GM12873 (cell line): Measurements from ENCODE around the gene PDSS2.

Experiments
- CTCF ChIP-seq: IDR thresholded peaks from 2 replicates; pipeline ENCODE4 v1.5.1; 2012; ENCODE audit warnings: low read depth, mild to moderate bottlenecking, moderate library complexity, low read length, control low read depth; ENCODE audit not compliant: insufficient read depth; ENCODE audit errors: missing control alignments

Gene PDSS2

GRCh38 chr6:107235007-107235406 lies 224.4 kb downstream of the PDSS2 start:
- TF ChIP-seq CTCF = no peak

GRCh38 chr6:107231243-107231642 lies 228.1 kb downstream of the PDSS2 start:
- TF ChIP-seq CTCF = no peak

- TF ChIP-seq CTCF = no peak
These were observed 228.9 kb downstream of the PDSS2 start for GRCh38 chr6:107230448-107230847.

- no peak for TF ChIP-seq CTCF
These were observed 229.3 kb downstream of the PDSS2 start for GRCh38 chr6:107230024-107230423.

GRCh38 chr6:107228754-107229153 lies 230.6 kb downstream of the PDSS2 start:
- no peak for TF ChIP-seq CTCF

GRCh38 chr6:107221519-107221918 lies 237.8 kb downstream of the PDSS2 start:
- no peak for TF ChIP-seq CTCF

- no peak for TF ChIP-seq CTCF
These were observed 239.5 kb downstream of the PDSS2 start for GRCh38 chr6:107219851-107220250.
